ENCODE results near the gene GART.
"Not testable (repeated sequence)": the region's sequence is repeated elsewhere in the genome, so short reads cannot be mapped to it uniquely, and the experiment has no call there.

The GART gene

GRCh38 chr21:33541756-33542639 lies at the start of gene GART:
TSS of gene GART (minus strand) at chr21:33542117. CDS start at chr21:33539315, 2,802 bp downstream.
- peak; percentile 65 for DNase-seq (ENCODE audit: low read depth, low spot score)

DNA sequence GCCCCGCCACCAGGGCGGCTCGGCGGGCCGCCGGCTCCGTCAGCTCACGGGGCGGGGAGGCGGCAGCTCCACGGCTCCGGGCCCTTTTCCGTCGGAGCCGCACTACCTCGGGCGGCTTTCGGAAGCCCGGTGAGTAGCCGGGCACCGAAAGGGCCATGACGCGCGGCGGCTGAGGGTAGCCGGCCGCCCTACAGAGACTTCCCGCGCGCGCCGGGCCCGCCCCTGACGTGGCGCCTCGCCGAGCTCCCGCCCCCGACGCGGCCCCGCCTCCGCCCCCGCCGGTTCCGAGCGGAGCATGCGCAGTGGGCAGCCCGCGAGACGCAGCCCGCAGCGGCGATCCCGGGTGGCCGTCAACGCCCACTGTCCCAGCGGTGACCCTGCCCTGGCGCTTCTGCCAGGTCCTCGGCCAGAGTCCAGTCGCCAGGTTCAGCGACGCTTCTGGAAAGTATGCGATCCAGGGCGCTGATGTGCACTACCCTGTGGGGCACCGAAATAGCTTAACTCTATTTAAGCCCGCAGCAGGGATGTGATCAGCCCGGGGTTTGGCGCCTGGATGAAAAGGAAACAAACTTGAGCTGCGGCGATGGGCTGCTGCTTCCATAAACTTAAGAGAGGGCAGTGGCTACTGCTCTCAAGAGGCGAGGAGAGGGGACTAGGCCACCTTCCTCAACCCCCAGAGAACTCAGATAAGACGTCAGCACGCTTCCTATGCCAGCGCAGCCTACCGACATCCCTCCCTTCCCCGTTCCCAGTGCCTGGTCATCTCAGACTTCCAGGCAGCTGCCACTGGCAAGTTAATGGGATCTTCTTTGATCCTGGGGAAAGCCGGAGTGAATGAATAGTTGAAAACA lies 46.8 kb upstream of the GART start, which contains the start of gene DONSON:
Gene DONSON, minus strand, starts transcription at position 200 of the 851 bp plus-strand sequence. Its CDS starts 43 bp downstream, at position 157.
- DNase-seq (ENCODE audit: low read depth, low spot score) = peak; percentile 64

DNA sequence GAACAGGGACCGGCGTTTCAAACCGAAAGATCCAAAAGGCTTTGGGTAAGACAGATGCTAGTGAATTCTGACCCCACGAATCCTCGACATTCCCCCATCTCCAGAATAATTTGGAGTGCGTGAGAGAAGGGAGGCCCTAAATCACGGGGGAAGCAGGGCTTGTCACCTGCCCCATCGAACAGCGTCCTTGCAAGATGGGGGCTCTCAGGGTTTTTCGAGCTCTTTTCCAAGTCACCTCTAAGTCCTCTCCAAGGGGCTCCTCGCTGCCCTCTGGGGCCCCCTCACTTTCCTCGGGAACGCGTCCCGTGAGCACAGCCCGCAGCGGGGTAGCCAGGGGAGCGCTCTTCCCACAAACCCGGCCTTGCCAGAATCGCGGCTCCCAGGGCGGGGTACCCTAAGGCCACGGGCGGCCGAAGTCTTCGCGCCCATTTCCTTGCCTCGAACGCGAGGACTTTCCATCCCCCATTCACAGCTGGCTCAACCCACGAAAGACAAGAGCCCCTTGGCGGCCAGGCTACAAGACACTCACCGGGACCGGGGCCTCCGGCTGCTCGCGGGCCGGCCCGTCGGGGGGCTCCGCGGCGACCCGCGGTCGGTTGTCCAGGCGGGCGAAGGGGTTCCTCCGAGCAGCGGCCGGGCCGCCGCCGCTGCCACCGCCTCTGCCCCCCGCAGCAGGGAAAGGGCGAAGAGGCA lies 46.0 kb upstream of the GART start:
- no peak for DNase-seq (ENCODE audit: low read depth, low spot score)

GRCh38 chr21:33586927-33587326 lies 45.0 kb upstream of the GART start:
- no peak for DNase-seq (ENCODE audit: low read depth, low spot score)

- DNase-seq (ENCODE audit: low read depth, low spot score) = no peak
Observed at GRCh38 chr21:33584455-33584854, 42.5 kb upstream of the GART start.

- DNase-seq (ENCODE audit: low read depth, low spot score) = no peak
Observed at GRCh38 chr21:33578959-33579542, 37.1 kb upstream of the GART start.

DNA sequence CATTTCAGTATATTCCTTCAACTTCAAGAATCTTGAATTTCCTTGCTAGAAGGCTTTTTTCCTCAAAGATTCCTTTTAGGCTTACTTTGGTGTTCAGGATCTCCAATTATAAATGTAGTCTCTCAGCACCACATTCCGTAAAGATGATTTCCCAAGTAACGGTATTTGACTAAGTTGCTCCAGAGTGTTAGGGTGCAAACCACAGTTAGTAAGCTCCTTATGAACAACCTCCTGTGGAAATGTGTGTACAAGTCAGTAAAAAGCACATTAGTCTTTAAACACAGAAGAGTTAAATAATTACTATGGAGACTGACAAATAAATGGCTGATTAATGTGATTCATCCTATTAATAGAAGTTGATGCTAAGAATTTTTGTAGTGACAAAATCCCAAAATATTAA lies 36.3 kb upstream of the GART start:
- no peak for DNase-seq (ENCODE audit: low read depth, low spot score)

GRCh38 chr21:33576741-33577141 lies 34.8 kb upstream of the GART start:
- not testable (repeated sequence) for DNase-seq (ENCODE audit: low read depth, low spot score)

GRCh38 chr21:33572350-33572749 lies 30.4 kb upstream of the GART start:
- no peak for DNase-seq (ENCODE audit: low read depth, low spot score)

DNA sequence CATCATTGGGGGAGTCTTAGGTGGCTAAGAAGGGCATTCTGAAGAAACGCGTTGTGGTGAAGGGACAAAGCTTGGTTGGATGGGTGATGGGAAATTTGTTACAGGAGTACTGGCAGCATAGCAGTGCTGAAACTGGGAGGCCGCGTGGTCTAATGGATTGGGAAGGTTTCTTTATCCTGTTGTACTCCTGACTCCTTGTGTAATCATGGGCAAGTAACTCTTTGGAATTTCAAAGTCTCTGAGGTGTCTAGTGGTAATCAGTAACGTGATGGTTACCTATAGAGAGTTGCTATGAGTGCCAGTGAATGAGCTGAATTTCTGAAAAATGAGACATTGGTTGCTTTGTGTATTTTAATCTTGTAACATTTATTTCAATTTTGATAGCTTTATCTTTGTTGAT lies 28.1 kb upstream of the GART start:
- no peak for DNase-seq (ENCODE audit: low read depth, low spot score)

DNA sequence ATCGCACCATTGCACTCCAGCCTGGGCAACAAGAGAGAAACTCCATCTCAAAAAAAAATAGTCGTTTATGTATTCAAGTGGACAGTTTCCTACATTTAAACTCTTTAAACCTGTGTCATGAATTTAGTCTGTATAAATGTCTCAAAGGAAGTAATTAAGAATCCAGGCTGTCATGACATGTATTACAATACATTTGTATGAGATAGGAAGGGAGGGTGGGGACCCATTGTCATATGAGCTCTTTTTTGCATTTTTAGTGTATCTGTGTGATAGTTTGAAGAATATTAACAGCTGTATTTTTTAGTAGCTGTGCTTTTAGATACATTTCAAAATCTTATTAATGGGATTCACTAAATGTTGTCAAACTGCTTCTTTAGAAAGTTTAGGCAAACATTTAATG lies 26.5 kb upstream of the GART start:
- DNase-seq (ENCODE audit: low read depth, low spot score) = no peak

DNA sequence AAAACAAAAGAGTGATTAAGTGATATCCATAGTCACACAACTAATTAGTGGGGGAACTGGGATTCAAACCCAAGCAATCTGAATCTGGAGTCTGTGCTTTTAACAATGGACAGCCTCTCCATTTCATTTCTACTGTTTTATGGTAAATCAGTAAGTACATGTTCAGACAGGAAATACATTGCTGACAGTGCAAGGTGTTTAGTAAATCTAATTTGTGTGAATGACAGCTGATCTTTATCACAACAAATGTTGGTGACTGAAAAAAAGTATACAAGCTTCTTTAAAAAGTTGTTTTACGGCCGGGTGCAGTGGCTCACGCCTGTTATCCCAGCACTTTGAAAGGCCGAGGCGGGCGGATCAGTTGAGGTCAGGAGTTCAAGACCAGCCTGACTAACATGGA lies 26.0 kb upstream of the GART start:
- no peak for DNase-seq (ENCODE audit: low read depth, low spot score)

DNA sequence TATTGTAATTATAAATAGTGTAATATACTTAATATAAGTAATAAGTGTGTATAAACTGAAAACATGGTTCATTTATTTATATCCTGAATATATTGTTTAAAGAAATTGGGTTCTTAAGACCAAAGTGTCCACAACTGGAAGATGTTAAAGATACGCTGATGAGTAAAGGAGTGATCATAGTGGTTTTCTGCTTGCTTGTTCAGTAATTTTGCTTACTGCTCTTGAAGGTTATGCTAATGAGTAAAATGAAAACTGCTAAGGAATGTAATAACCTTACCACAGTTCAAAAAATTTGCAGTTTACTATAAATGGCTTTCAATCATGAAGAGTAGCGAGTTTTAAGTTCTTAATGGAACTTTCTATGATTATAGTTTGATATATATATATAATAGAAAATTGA lies 24.6 kb upstream of the GART start:
- no peak for DNase-seq (ENCODE audit: low read depth, low spot score)

GRCh38 chr21:33562389-33562788 lies 20.5 kb upstream of the GART start:
- DNase-seq (ENCODE audit: low read depth, low spot score) = no peak

DNA sequence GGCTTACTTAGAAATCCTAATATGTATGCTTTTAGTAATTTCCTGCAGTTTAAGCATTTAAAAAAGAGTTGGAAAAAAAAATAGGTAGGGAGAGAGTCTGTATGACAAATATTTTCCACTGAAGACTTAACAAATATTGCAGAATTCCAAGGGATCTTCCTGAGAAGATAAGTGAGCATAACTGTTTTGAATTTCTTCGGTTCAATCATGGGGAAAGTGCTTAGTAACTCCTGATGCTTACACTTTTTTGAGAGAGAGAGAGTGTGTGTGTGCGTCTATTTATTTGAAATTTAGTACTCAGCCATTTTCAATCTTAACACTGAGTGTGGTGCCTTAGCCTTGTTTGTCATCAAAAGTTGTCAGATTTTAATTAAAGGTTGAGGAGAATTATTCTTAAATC lies 19.5 kb upstream of the GART start:
- no peak for DNase-seq (ENCODE audit: low read depth, low spot score)

- no peak for DNase-seq (ENCODE audit: low read depth, low spot score)
Observed at GRCh38 chr21:33560965-33561364, 19.0 kb upstream of the GART start.

GRCh38 chr21:33559813-33560212 lies 17.9 kb upstream of the GART start:
- DNase-seq (ENCODE audit: low read depth, low spot score) = no peak

DNA sequence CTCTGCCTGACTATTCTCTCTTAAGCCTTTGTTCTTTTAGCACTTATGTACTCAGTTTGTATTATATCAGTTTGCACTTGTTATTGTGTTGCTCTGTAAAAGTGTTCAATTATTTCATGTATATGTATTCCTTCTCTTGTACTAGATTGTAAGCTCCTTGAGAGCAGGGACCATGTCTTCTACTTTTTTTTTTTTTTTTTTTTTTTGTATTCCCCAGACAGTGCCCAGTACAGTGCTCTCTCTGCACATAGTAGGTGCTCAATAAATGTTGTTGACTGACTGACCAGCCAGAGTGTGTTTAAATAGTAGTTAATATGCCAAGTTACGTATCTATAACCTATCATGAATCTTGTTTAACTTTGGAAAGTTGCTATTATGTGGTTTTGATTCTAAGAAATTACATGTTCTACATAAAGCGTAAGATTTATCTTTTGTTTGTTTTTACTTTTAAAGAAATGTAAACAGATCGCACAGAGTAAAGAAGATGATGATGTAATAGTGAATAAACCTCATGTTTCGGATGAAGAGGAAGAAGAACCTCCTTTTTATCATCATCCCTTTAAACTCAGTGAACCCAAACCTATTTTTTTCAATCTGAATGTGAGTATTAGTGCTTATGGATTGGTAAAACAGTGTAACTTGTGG lies 17.0 kb upstream of the GART start:
- no peak for DNase-seq (ENCODE audit: low read depth, low spot score)

DNA sequence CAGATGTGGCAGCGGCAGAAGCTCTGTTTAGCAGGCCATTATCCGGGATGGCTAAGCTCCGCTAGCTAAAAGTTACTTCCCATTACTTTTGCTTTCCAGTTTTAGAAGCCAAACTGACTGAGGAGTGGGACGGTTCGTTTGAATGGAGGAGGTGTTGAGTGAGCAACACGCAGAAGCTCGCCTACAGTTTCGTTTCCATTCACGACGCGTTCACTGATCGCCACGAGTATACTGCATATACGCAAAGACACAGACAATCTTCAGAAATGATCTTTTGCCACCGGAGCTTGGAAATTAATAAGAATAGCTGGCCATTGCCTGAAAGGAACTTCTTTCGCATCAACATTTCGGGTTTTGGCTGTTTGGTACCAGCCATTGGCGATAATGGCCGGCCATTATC lies 15.5 kb upstream of the GART start:
- DNase-seq (ENCODE audit: low read depth, low spot score) = no peak

DNA sequence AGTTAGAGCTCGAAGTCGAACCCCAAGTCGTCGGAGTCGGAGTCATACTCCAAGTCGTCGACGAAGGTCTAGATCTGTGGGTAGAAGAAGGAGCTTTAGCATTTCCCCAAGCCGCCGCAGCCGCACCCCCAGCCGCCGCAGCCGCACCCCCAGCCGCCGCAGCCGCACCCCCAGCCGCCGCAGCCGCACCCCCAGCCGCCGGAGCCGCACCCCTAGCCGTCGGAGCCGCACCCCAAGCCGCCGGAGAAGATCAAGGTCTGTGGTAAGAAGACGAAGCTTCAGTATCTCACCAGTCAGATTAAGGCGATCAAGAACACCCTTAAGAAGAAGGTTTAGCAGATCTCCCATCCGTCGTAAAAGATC lies 13.0 kb upstream of the GART start:
- DNase-seq (ENCODE audit: low read depth, low spot score) = no peak
